Skeletal muscle tissue (tissue), 4 donors: Measurements from ENCODE around the gene TMEM40. TPM values are rescaled to one million over a fixed set of nuclear protein-coding genes. Genes with fewer than 3 reads are reported as not detected.

Experiments
- H3K27ac ChIP-seq: one replicate; pipeline ENCODE4 v1.7.0; 2013; ENCODE audit warnings: mild to moderate bottlenecking, low read depth, low read length, inconsistent platforms
- H3K27me3 ChIP-seq, 3 donors: one replicate each; pipeline ENCODE4 v1.7.0; 2013; ENCODE audit warnings: low read length in 3 of 3; ENCODE audit not compliant: control insufficient read depth in 3 of 3, insufficient read depth in 3 of 3
- H3K36me3 ChIP-seq, 3 donors: one replicate each; pipeline ENCODE4 v1.7.0; 2013; ENCODE audit warnings: low read length in 3 of 3; ENCODE audit not compliant: control insufficient read depth in 3 of 3, insufficient read depth in 3 of 3
- H3K4me1 ChIP-seq, 3 donors: one replicate each; pipeline ENCODE4 v1.7.0; 2013; ENCODE audit warnings: low read length in 3 of 3, mild to moderate bottlenecking in 3 of 3; ENCODE audit not compliant: control insufficient read depth in 3 of 3, insufficient read depth in 3 of 3
- H3K4me3 ChIP-seq, 3 donors: one replicate each; pipeline ENCODE4 v1.7.0; 2013; ENCODE audit warnings: low read length in 3 of 3
- H3K9ac ChIP-seq, 3 donors: one replicate each; pipeline ENCODE4 v1.7.0; 2013; ENCODE audit warnings: low read length in 3 of 3, mild to moderate bottlenecking in 3 of 3, moderate library complexity in 2 of 3, low read depth in 1 of 3
- H3K9me3 ChIP-seq, 3 donors: one replicate each; pipeline ENCODE4 v1.7.0; 2013; ENCODE audit warnings: low read length in 3 of 3; ENCODE audit not compliant: control insufficient read depth in 3 of 3
- total RNA-seq: library from RNA; depleted of rRNA; stranded (reverse); fragments of >200 nt; gene quantifications from one replicate; pipeline ENCODE4 v1.2.3, GENCODE V29; 2014
- donor health status: Osteomylitis.

Gene TMEM40
- total RNA-seq, 1 donor from 2014 or later = under 0.01 TPM

DNA sequence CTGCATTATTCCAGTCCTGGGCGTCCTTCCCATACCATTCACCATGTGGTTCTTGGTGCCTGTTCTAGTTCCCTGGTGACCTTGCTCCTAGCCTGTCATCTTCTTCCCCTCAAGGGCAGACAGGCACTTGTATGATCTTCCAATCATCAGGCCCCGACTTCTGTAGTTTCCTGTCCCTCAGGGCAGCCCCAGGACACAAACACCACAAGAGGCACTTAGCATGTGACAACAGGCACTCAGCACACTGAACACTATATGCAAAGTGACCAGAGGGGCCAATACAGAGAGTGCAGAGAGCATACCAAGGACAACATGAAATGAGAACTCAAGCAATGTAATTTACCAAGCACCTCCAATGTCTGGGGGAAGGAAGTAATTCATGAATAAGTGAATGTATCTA lies 17.9 kb downstream of the TMEM40 start:
- no peaks in the 10 kb centered on the region for H3K9me3 ChIP-seq
- H3K27ac ChIP-seq = no peak overlapping the region
- no peaks in the 10 kb centered on the region for H3K36me3 ChIP-seq
- no peaks in the 10 kb centered on the region for H3K4me1 ChIP-seq
- no peak overlapping the region for H3K4me3 ChIP-seq
- no peak overlapping the region for H3K9ac ChIP-seq
- no peaks in the 10 kb centered on the region for H3K27me3 ChIP-seq

- no peak overlapping the region for H3K4me3 ChIP-seq
- no peaks in the 10 kb centered on the region for H3K4me1 ChIP-seq
- no peaks in the 10 kb centered on the region for H3K27me3 ChIP-seq
- no peaks in the 10 kb centered on the region for H3K9me3 ChIP-seq
- no peak overlapping the region for H3K9ac ChIP-seq
- no peak overlapping the region for H3K27ac ChIP-seq
- H3K36me3 ChIP-seq = no peaks in the 10 kb centered on the region
Measured at GRCh38 chr3:12737833-12738232, 21.2 kb downstream of the TMEM40 start.

- H3K4me1 ChIP-seq = no peaks in the 10 kb centered on the region
- no peaks in the 10 kb centered on the region for H3K36me3 ChIP-seq
- no peak overlapping the region for H3K9ac ChIP-seq
- no peak overlapping the region for H3K27ac ChIP-seq
- no peaks in the 10 kb centered on the region for H3K9me3 ChIP-seq
- H3K4me3 ChIP-seq = no peak overlapping the region
- no peaks in the 10 kb centered on the region for H3K27me3 ChIP-seq
Measured at GRCh38 chr3:12737319-12737718, 21.7 kb downstream of the TMEM40 start.

GRCh38 chr3:12734960-12735359 lies 24.1 kb downstream of the TMEM40 start:
- H3K4me3 ChIP-seq = no peak overlapping the region
- H3K27me3 ChIP-seq = no peaks in the 10 kb centered on the region
- no peak overlapping the region for H3K27ac ChIP-seq
- no peaks in the 10 kb centered on the region for H3K9me3 ChIP-seq
- peaks cover 3 to 8% (median 4%) of the 10 kb centered on the region in 3 donors for H3K4me1 ChIP-seq
- no peak overlapping the region for H3K9ac ChIP-seq
- no peaks in the 10 kb centered on the region for H3K36me3 ChIP-seq

- Histone ChIP-seq H3K27ac (no peak overlapping the region), H3K4me1 (peaks cover 8 to 17% (median 9%) of the 10 kb centered on the region in 3 donors), H3K9ac (no peak overlapping the region), H3K27me3 (no peaks in the 10 kb centered on the region), H3K9me3 (no peaks in the 10 kb centered on the region), H3K4me3 (no peak overlapping the region), H3K36me3 (no peaks in the 10 kb centered on the region)
Measured at GRCh38 chr3:12733566-12733965, 25.5 kb downstream of the TMEM40 start.

DNA sequence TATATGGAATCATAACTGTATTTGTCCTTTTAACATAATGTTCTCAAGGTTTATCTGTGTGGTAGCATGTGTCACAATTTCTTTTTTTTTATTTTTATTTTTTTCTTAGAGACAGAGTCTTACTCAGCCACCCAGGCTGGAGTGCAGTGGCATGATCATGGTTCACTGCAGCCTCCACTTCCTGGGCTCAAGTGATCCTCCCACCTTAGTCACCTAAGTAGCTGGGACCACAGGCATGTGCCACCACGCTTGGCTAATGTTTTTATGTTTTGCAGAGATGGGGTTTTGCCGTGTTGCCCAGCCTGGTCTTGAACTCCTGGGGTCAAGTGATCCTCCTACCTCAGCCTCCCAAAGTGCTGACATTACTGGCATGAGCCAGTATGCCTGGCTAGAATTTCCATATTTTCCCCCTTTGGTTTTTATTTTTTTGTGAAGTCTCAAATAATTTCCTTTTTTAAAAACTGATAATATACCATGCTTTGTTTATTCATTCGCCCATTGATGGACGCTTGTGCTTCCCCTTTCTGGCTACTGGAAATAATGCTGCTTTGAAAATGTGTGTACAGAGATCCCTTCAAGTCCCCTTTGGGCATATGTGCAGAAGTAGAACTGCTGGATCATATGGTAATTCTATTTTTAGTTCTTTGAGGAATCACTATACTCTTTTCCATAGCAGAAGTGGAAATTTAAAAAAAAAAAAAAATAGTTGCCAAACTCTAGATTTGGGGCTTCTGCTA lies 28.4 kb downstream of the TMEM40 start:
- H3K27ac ChIP-seq = peak overlapping the region; percentile 95
- H3K4me1 ChIP-seq = peaks cover 8 to 28% (median 19%) of the 10 kb centered on the region in 3 donors

GRCh38 chr3:12729051-12729651 lies 29.9 kb downstream of the TMEM40 start:
- H3K4me1 ChIP-seq = peaks cover 8 to 28% (median 19%) of the 10 kb centered on the region in 3 donors
- H3K9me3 ChIP-seq = no peaks in the 10 kb centered on the region
- H3K27ac ChIP-seq = peak overlapping the region; percentile 95
- H3K4me3 ChIP-seq = peak overlapping the region in 2 of 3 donors; percentile 22 to 24
- H3K9ac ChIP-seq = peak overlapping the region; percentile 63 to 69 (median 65)
- H3K36me3 ChIP-seq = no peaks in the 10 kb centered on the region
- no peaks in the 10 kb centered on the region for H3K27me3 ChIP-seq

More for the DNA sequence above, 28.4 kb downstream of the TMEM40 start:
- H3K9me3 ChIP-seq = no peaks in the 10 kb centered on the region
- peak overlapping the region in 1 of 3 donors; percentile 51 for H3K9ac ChIP-seq
- H3K27me3 ChIP-seq = no peaks in the 10 kb centered on the region
- H3K4me3 ChIP-seq = no peak overlapping the region
- no peaks in the 10 kb centered on the region for H3K36me3 ChIP-seq

GRCh38 chr3:12727937-12728336 lies 31.1 kb downstream of the TMEM40 start:
- Histone ChIP-seq H3K9ac (no peak overlapping the region), H3K4me1 (peaks cover 8 to 28% (median 19%) of the 10 kb centered on the region in 3 donors), H3K27ac (peak overlapping the region; percentile 95), H3K4me3 (no peak overlapping the region), H3K9me3 (no peaks in the 10 kb centered on the region), H3K27me3 (no peaks in the 10 kb centered on the region), H3K36me3 (no peaks in the 10 kb centered on the region)

- peak overlapping the region; percentile 95 for H3K27ac ChIP-seq
Measured at GRCh38 chr3:12727481-12727880, 31.6 kb downstream of the TMEM40 start.

DNA sequence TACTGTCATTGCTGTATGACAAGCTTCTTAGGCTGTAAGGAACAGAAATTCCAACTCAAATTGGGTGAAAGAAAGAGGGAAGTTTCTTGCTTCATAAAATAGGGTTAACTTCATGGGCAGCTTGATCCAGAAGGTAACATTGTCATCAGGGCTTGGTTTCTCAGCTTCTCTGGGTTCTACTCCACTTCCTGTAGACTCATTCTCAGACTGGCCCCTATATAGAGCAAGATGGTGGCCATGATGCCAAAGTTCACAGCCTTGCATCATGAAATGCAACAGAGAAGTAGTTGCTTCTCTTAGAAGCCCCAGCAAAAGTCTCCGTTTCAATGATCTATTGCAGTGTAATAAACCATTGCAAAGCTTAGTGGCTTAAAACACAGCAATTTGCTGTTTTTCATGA lies 33.6 kb downstream of the TMEM40 start:
- H3K4me1 ChIP-seq = peaks cover 5 to 25% (median 19%) of the 10 kb centered on the region in 3 donors
- H3K4me3 ChIP-seq = no peak overlapping the region

More at GRCh38 chr3:12727481-12727880, 31.6 kb downstream of the TMEM40 start:
- no peak overlapping the region for H3K4me3 ChIP-seq
- no peak overlapping the region for H3K9ac ChIP-seq
- no peaks in the 10 kb centered on the region for H3K36me3 ChIP-seq
- no peaks in the 10 kb centered on the region for H3K27me3 ChIP-seq
- H3K4me1 ChIP-seq = peaks cover 8 to 28% (median 19%) of the 10 kb centered on the region in 3 donors
- no peaks in the 10 kb centered on the region for H3K9me3 ChIP-seq

More for the DNA sequence above, 33.6 kb downstream of the TMEM40 start:
- H3K36me3 ChIP-seq = no peaks in the 10 kb centered on the region
- H3K27ac ChIP-seq = no peak overlapping the region
- no peak overlapping the region for H3K9ac ChIP-seq
- H3K27me3 ChIP-seq = no peaks in the 10 kb centered on the region
- no peaks in the 10 kb centered on the region for H3K9me3 ChIP-seq
